GM23338 (cell line): Measurements from ENCODE around the gene H19. TPM values are rescaled to one million over a fixed set of nuclear protein-coding genes. Genes with fewer than 3 reads are reported as not detected.

ENCODE experiments used
- ATAC-seq: fragments of 200-7000 bp; cut with Tn5 transposase; 3 replicates; pipeline ENCODE4 v1.9.1; 2020
- DNase-seq: peaks from one replicate; pipeline ENCODE4 v3.0.0-alpha.2; 2015; ENCODE audit warnings: low spot score
- H2AFZ ChIP-seq: fragments of 200-600 bp; sonication (generic); 2 replicates; pipeline ENCODE4 v1.8.0; 2016; ENCODE audit warnings: antibody characterized with exemption, mild to moderate bottlenecking, moderate library complexity
- H3F3A ChIP-seq: fragments of 200-600 bp; sonication (generic); replicated peaks from 2 replicates; pipeline ENCODE4 v1.8.0; 2017; ENCODE audit warnings: antibody characterized with exemption, mixed run types, low read depth
- H3K27ac ChIP-seq: fragments of 200-600 bp; sonication (generic); 2 replicates; pipeline ENCODE4 v1.6.1; 2016; ENCODE audit warnings: low read depth
- H3K27me3 ChIP-seq: fragments of 200-600 bp; sonication (generic); 2 replicates; pipeline ENCODE4 v1.8.0; 2016; ENCODE audit warnings: mild to moderate bottlenecking, mixed run types, moderate library complexity; ENCODE audit not compliant: insufficient read depth
- H3K36me3 ChIP-seq: fragments of 200-600 bp; sonication (generic); 2 replicates; pipeline ENCODE4 v1.8.0; 2016; ENCODE audit warnings: mild to moderate bottlenecking; ENCODE audit not compliant: insufficient read depth
- H3K4me1 ChIP-seq: fragments of 200-600 bp; sonication (generic); 2 replicates; pipeline ENCODE4 v1.8.0; 2016; ENCODE audit warnings: mild to moderate bottlenecking, moderate library complexity; ENCODE audit not compliant: insufficient read depth
- H3K4me2 ChIP-seq: fragments of 200-600 bp; sonication (generic); 2 replicates; pipeline ENCODE4 v1.7.1; 2017; ENCODE audit warnings: mixed run types
- H3K4me3 ChIP-seq: fragments of 200-600 bp; sonication (generic); 2 replicates; pipeline ENCODE4 v1.6.1; 2016; ENCODE audit warnings: mixed run types
- H3K79me2 ChIP-seq: fragments of 200-600 bp; sonication (generic); replicated peaks from 2 replicates; pipeline ENCODE4 v1.8.0; 2017; ENCODE audit warnings: mild to moderate bottlenecking; ENCODE audit not compliant: insufficient read depth
- H3K9me2 ChIP-seq: fragments of 200-600 bp; sonication (generic); 2 replicates; pipeline ENCODE4 v1.8.0; 2017; ENCODE audit not compliant: insufficient read depth
- H4K20me1 ChIP-seq: fragments of 200-600 bp; sonication (generic); replicated peaks from 2 replicates; pipeline ENCODE4 v1.8.0; 2017; ENCODE audit warnings: mild to moderate bottlenecking; ENCODE audit not compliant: insufficient read depth
- H3K27ac Mint-ChIP-seq: 2 replicates; pipeline ENCODE4 v1.8.0; 2020; ENCODE audit warnings: inconsistent platforms, mild to moderate bottlenecking, moderate library complexity, mixed read lengths
- H3K27me3 Mint-ChIP-seq: 3 replicates; pipeline ENCODE4 v1.8.0; 2022; ENCODE audit warnings: low read depth, mild to moderate bottlenecking, moderate library complexity, mixed read lengths, inconsistent platforms; ENCODE audit not compliant: insufficient read depth, poor library complexity
- H3K36me3 Mint-ChIP-seq: 3 replicates; pipeline ENCODE4 v1.8.0; 2021; ENCODE audit warnings: low read depth, mild to moderate bottlenecking, inconsistent platforms, moderate library complexity, mixed read lengths
- H3K4me1 Mint-ChIP-seq: 3 replicates; pipeline ENCODE4 v1.8.0; 2020; ENCODE audit warnings: mild to moderate bottlenecking, inconsistent platforms, mixed read lengths
- H3K4me3 Mint-ChIP-seq: 3 replicates; pipeline ENCODE4 v1.8.0; 2021; ENCODE audit warnings: moderate library complexity, mild to moderate bottlenecking, inconsistent platforms, mixed read lengths
- H3K9me3 Mint-ChIP-seq: 3 replicates; pipeline ENCODE4 v1.8.0; 2020; ENCODE audit warnings: moderate library complexity, mild to moderate bottlenecking, inconsistent platforms, mixed read lengths
- ETS1 ChIP-seq: IDR thresholded peaks from 2 replicates; pipeline ENCODE4 v1.6.1; 2016; ENCODE audit warnings: antibody characterized with exemption
- EZH2 ChIP-seq: fragments of 200-600 bp; sonication (generic); IDR thresholded peaks from one replicate; pipeline ENCODE4 v1.8.0; 2017; ENCODE audit warnings: antibody characterized with exemption, mild to moderate bottlenecking, low read depth; ENCODE audit not compliant: unreplicated experiment
- EZH2phosphoT487 ChIP-seq: fragments of 200-600 bp; sonication (generic); IDR thresholded peaks from one replicate; pipeline ENCODE4 v1.8.1; 2018; ENCODE audit warnings: antibody characterized with exemption; ENCODE audit not compliant: unreplicated experiment
- JUNB ChIP-seq: IDR thresholded peaks from one replicate; pipeline ENCODE4 v1.6.1; 2016; ENCODE audit warnings: antibody characterized with exemption; ENCODE audit not compliant: unreplicated experiment
- NANOG ChIP-seq: IDR thresholded peaks from 2 replicates; pipeline ENCODE4 v1.6.1; 2016; ENCODE audit warnings: antibody characterized with exemption, borderline replicate concordance
- POLR2AphosphoS5 ChIP-seq: IDR thresholded peaks from 2 replicates; pipeline ENCODE4 v1.6.1; 2016; ENCODE audit warnings: antibody characterized with exemption, low read depth
- REST ChIP-seq: IDR thresholded peaks from one replicate; pipeline ENCODE4 v1.6.1; 2018; ENCODE audit warnings: antibody characterized with exemption; ENCODE audit not compliant: unreplicated experiment
- STAT1 ChIP-seq: IDR thresholded peaks from one replicate; pipeline ENCODE4 v1.6.1; 2016; ENCODE audit warnings: antibody characterized with exemption; ENCODE audit not compliant: unreplicated experiment
- ZNF114 ChIP-seq: fragments of 250-450 bp; sonication (Bioruptor Pico); IDR thresholded peaks from 2 replicates; pipeline ENCODE4 v1.5.0; 2020; ENCODE audit warnings: mild to moderate bottlenecking, moderate library complexity
- ZNF331 ChIP-seq: fragments of 250-450 bp; sonication (Bioruptor Pico); IDR thresholded peaks from 2 replicates; pipeline ENCODE4 v1.5.0; 2020; ENCODE audit warnings: low read depth, mild to moderate bottlenecking, moderate library complexity
- ZNF462 ChIP-seq: fragments of 250-450 bp; sonication (Bioruptor Pico); IDR thresholded peaks from 2 replicates; pipeline ENCODE4 v1.5.0; 2020; ENCODE audit warnings: mild to moderate bottlenecking, moderate library complexity
- polyA plus RNA-seq: library from polyadenylated mRNA; unstranded; fragments of >200 nt; fragmentation: Nextera tagmentation; extraction: Ambion mirVana; gene quantifications from 2 replicates; pipeline ENCODE4 v1.2.1, GENCODE V29; 2016
- total RNA-seq: library from RNA; depleted of rRNA; stranded (reverse); fragments of >200 nt; shearing (Covaris generic); gene quantifications from 2 replicates; pipeline ENCODE4 v1.2.3, GENCODE V29; 2014

Gene H19
- total and polyA plus RNA-seq, 2 experiments from 2014 or later, result 0.76 to 0.86 TPM

- TF ChIP-seq ETS1 (no peak), ZNF331 (CRISPR knock-in tag) (no peak), POLR2AphosphoS5 (no peak), STAT1 (no peak), ZNF114 (no peak), JUNB (no peak), EZH2phosphoT487 (no peak), NANOG (no peak)
Measured at GRCh38 chr11:1963864-1964263, 33.8 kb downstream of the H19 start (continued).

- no peak overlapping the region for H3K27ac ChIP-seq
- no peaks in the 10 kb centered on the region for H3K4me1 Mint-ChIP-seq
- H3K4me1 ChIP-seq, result no peaks in the 10 kb centered on the region
- no peaks in the 10 kb centered on the region for H3F3A ChIP-seq
- H3K4me3 ChIP-seq, result no peak overlapping the region
- TF ChIP-seq EZH2phosphoT487 (no peak), JUNB (no peak)
- H2AFZ ChIP-seq, result no peak overlapping the region
- no peaks in the 10 kb centered on the region for H3K27me3 Mint-ChIP-seq
- no peak overlapping the region for H3K27ac Mint-ChIP-seq
- no peaks in the 10 kb centered on the region for H3K79me2 ChIP-seq
- H3K36me3 ChIP-seq, result no peaks in the 10 kb centered on the region
- no peaks in the 10 kb centered on the region for H4K20me1 ChIP-seq
- H3K36me3 Mint-ChIP-seq, result no peaks in the 10 kb centered on the region
- no peak overlapping the region for H3K4me3 Mint-ChIP-seq
- ATAC-seq, result no peak
- H3K9me2 ChIP-seq, result no peaks in the 10 kb centered on the region
- no peak for DNase-seq
- no peaks in the 10 kb centered on the region for H3K27me3 ChIP-seq
- H3K4me2 ChIP-seq, result no peak overlapping the region
- no peaks in the 10 kb centered on the region for H3K9me3 Mint-ChIP-seq
Measured at GRCh38 chr11:1959786-1960185, 37.9 kb downstream of the H19 start.

- H3K4me3 ChIP-seq, result no peak overlapping the region
- no peak for ATAC-seq
- Mint-ChIP-seq H3K4me3 (no peak overlapping the region), H3K36me3 (no peaks in the 10 kb centered on the region), H3K27me3 (no peaks in the 10 kb centered on the region), H3K9me3 (no peaks in the 10 kb centered on the region), H3K27ac (no peak overlapping the region), H3K4me1 (no peaks in the 10 kb centered on the region)
- H4K20me1 ChIP-seq, result no peaks in the 10 kb centered on the region
- TF ChIP-seq ZNF462 (CRISPR knock-in tag), result no peak
- no peak for TF ChIP-seq REST
- no peak for TF ChIP-seq EZH2
- H3K79me2 ChIP-seq, result no peaks in the 10 kb centered on the region
- no peak for DNase-seq
- no peaks in the 10 kb centered on the region for H3K36me3 ChIP-seq
- no peaks in the 10 kb centered on the region for H3K4me1 ChIP-seq
- H3F3A ChIP-seq, result no peaks in the 10 kb centered on the region
- no peak overlapping the region for H3K4me2 ChIP-seq
- no peak overlapping the region for H2AFZ ChIP-seq
- no peaks in the 10 kb centered on the region for H3K27me3 ChIP-seq
- H3K9me2 ChIP-seq, result no peaks in the 10 kb centered on the region
- no peak overlapping the region for H3K27ac ChIP-seq
Measured at GRCh38 chr11:1958367-1958766, 39.3 kb downstream of the H19 start.
